GM18867 (cell line): ENCODE data around the gene NCKAP1.
"Not testable (repeated sequence)": the region's sequence is repeated elsewhere in the genome, so short reads cannot be mapped to it uniquely, and the experiment has no call there.

ENCODE experiments used
- ATAC-seq: cut with Tn5 transposase; IDR thresholded peaks from one replicate; pipeline ENCODE4 v1.9.1; 2021; ENCODE audit warnings: mild to moderate bottlenecking, moderate library complexity; ENCODE audit not compliant: unreplicated experiment

Gene NCKAP1

DNA sequence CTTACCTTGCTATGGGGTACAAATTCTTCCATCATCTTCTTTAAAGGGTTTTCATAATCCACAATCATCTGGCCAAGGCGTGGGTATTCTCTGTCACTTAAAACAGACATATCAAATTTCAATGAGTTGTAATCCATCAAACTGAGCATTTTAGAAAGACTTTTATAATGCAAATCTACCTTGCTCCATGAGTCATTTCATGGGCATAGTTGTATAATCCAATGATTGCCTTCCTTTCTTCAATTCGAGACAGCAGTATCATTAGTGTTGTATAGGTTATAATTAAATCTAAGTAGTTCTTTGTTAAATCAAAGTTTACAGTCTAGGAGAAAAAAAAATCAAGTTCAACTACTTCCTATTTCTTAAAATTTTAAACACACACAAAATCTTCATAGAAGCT is 36.3 kb downstream of the NCKAP1 start:
- ATAC-seq: no peak

DNA sequence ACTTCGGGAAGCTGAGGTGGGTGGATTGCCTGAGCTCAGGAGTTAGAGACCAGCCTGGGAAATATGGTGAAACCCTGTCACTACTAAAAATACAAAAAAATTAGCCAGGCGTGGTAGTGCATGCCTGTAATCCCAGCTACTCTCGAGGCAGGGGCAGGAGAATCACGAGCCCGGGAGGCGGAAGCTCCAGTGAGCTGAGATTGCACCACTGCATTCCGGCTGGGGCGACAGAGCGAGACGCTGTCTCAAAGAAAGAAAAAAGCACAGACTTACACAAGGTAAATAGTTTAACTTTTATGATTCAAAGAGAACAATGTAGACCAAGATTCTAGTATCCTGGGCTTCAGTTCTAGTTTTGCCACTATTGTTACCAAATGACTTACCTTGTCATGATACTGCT is 37.4 kb downstream of the NCKAP1 start:
- ATAC-seq: no peak

DNA sequence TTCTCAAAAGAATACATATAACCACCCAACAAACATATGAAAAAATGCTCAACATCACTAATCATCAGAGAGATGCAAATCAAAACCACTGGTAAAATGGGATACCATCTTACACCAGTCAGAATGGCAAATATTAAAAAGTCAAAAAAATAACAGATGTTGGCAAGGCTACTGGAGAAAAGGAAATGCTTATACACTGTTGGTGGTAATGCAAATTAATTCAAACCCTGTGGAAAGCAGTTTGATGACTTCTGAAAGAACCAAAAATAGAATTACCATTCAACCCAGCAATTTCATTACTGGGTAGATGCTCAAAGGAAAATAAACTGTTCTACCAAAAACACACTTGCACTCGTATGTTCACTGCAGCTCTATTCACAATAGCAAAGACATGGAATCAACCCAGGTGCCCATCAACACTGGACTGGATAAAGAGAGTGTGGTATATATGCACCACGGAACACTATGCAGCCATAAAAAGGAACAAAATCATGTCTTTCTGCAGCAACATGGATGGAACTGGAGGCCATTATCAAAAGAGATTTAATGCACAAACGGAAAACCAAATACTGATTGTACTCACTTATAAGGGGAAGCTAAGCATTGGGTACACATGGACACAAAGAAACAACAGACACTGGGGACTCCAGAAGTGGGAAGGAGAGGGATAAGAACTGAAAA is 38.8 kb downstream of the NCKAP1 start:
- ATAC-seq: peak; percentile 51

DNA sequence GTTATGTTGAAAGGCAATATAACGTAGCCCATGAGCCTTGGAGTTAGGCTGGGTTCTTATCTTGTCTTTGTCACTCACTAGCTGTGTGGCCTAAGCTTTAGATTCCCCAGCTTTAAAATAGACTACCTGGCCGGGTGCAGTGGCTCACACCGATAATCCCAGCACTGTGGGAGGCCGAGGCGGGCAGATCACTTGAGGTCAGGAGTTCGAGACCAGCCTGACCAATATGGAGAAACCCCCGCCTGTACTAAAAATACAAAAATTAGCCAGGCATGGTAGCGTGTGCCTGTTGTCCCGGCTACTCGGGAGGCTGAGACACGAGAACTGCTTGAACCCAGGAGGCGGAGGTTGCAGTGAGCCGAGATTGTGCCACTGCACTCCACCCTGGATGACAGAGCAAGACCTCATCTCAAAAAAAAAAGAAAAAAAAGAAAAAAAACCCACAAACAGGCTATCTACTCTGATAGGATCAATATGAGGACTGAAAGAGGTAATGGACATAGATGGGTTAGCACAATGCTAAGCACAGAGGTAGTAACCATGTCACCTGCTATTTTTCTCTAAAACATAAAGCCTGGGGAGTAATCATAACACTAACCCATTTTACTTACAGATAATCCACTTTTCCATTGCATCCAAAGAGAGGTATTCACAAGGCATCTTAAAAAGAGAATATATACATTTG is 43.9 kb downstream of the NCKAP1 start:
- ATAC-seq: no peak

DNA sequence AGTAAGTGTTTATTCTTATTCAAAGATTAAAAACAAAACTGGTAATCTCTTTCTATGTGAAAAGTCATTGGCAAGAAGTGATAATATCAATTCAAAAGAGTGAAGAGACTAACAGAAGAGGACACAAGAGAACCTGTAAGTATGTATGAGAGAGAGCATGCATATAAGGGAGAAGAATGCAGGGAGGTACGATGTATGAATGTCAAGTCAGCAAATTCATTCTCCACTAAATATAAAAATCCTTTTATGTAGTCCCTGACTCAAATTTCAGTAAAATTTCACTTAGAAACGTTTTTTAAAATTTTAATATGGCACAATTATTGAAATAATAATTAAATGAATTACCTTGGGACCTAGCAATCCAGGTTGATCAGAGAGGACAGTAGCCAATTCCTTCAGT is 55.3 kb downstream of the NCKAP1 start:
- ATAC-seq: no peak

DNA sequence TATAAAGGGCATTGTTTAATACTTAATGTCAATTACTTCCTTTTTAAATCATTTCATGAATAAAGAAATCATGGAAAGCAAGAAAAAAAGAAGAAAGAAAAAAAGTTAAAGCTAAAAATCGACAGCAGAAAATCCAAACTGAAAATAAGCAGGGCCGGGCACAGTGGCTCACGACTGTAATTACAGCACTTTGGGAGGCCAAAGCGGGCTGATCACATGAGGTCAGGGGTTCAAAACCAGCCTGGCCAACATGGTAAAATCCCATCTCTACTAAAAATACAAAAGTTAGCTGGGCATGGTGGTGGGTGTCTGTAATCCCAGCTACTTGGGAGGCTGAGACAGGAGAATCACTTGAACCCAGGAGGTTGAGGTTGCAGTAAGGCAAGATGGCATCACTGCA is 56.8 kb downstream of the NCKAP1 start:
- not testable (repeated sequence) for ATAC-seq

DNA sequence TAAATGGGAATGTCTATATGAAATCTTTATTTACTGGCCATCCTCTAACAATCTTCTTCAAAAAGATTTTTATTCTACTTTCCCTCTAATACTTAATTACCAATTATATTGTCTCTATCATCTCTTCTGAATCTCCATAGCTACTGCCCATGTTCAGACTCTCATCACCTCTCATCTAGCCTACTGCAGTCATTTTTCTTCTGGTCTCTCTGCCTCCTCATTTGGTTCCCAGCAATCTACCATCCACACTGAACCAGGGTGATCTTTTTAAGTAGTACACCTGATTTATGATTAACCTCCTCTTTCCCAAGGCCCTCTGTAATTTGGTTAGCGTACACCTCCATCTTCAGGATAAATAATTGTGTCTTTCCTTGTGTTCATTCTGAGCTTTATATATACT is 57.6 kb downstream of the NCKAP1 start:
- ATAC-seq: no peak

DNA sequence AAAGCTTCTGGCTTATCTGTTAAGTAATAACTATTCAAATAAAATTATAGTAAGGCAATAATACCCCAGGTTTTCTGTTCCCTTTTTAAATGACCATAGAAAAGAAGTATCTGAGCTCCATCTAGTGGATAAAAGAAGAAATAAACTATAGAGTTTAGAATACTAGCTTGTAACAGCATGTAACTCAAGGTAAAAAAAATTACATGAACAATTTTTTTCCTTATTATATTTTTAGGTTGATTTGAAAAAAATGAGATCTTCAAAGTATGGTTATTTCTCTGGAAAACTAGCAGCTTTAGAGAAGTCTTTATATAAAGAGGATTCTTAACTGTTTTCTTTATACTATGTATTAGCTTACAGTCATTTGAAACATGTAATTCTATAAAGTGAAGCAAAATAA is 58.1 kb downstream of the NCKAP1 start:
- ATAC-seq: peak; percentile 79

DNA sequence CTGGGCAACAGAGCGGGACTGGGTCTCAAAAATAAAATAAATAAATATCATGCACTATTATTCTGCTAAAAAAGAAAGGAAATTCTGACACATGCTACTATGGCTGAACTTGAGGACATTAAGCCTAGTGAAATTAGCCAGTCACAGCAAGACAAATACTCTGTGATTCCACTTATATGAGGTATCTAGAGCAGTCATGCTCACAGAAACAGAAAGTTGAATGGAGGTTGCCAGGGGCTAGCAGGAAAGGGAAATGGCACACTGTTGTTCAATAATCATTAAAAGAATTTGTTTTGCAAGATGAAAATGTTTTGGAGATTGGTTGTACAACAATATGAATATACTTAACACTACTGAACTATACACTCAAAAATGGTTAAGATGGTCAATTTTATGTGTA is 60.8 kb downstream of the NCKAP1 start:
- ATAC-seq: peak; percentile 40

DNA sequence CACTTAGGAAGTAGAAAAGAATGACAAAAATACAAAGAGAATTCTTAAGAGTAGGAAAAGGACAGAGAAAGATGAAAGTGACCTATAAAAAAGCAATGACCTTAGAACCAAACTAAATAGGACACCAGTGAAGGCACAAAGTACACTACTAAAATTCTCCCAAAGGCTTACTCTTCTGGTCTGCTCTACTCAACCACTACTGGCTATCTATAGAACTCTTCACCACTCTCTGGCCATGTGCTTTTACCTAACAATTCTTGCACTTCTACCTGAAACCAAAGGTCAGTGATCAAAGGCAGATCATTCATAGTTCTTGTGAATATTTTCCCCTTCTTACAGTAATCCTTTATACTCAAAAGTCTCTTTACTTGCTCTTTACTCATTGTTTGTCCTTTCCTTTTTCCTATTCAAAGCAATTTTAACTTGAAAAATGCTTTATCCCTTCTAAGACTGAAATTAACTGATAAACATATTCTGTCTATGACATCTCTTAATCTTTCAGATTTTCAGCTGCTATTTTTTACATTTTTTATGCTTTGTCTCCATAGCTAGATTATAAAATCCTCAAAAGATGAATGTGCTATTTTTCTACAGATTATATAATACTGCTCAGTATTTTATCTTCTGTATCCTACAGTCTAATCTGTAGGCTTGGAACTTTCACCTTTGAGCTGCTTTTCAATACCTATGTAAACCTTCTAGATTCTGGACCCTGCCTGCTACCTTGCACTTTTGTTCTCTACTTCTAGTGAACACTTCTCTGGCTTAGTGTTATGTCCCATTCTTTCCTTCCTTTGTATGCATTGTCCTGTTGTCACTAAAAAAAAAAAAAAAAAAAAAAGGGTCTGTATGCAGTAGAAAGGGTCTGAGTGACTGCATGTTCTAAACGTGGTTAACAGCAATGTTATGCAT is 64.6 kb downstream of the NCKAP1 start:
- peak; percentile 39 for ATAC-seq

DNA sequence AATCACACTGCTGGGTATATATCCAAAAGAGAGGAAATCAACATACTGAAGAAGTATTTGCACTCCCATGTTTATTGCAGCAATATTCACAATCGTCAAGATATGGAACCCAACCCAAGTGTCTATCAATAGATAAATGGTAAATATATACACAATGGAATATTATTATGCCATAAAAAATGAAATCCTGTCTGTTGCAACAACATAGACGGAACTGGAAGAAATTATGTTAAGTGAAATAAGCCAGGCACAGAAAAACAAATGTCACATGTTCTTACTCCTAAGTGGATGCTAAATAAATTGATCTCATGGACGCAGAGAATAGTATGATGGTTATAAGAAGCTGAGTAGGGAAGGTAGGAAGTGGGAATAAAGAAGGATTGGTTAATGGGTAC is 65.7 kb downstream of the NCKAP1 start:
- ATAC-seq: no peak

DNA sequence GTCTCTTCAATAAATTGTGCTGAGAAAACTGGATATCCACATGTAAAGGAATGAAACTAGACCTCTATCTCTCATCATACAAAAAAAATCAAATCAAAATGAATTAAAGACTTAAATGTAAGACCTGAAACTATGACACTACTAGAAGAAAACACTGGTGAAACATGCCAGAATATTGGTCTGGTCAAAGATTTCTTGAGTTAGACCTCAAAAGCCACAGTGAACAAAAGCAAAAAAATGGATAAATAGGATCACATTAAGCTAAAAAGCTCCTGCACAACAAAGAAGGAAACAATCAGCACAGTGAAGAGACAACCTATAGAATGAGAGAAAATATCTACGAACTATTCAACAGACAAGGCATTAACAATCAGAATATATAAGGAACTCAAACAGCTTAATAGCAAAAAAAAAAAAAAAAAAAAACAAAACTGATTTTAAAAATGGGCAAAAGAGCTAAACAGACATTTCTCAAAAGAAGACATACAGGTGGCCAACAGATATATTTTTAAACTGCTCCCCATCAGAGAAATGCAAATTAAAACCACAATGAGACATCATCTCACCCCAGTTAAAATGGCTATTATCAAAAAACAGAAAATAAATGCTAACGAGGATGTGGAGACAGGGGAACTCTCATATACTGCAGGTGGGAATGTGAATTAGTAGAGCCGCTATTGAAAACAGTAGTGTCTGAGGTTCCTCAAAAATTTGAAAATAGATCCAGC is 66.3 kb downstream of the NCKAP1 start:
- ATAC-seq: peak; percentile 70

DNA sequence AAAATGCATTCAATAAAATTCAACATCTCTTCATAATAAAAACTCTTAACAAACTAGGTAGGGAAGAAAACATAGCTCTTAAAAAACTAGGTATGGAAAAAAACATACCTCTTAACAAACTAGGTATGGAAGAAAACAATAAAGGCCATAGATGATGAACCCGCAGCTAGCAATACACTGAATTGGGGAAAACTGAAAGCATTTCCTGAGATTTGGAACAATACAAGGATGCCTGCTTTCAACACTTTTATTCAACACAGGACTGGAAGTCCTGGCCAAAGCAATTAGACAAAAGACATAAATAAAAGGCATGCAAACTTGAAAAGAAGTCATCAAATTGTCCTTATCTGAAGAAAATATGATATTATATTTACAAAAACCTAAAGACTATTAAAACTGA is 67.8 kb downstream of the NCKAP1 start:
- no peak for ATAC-seq

DNA sequence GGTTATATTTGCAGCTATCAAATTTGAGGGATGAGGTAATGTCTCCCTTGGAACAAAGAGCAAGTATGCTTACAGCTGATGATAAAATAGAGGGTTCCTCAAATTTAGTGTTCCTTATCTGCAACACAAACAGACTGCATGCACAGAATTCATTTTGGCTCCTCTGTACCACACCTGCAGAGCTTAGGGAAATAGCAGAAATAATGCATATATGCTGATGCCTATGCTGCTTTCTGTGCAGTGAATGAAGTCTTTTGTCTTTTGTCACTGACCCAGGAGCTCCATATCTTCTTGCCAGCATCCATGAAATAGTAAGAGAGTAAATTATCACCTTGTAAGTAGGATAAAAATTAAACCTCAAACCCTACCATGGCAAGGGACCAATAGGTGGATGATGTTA is 69.8 kb downstream of the NCKAP1 start:
- ATAC-seq: no peak

DNA sequence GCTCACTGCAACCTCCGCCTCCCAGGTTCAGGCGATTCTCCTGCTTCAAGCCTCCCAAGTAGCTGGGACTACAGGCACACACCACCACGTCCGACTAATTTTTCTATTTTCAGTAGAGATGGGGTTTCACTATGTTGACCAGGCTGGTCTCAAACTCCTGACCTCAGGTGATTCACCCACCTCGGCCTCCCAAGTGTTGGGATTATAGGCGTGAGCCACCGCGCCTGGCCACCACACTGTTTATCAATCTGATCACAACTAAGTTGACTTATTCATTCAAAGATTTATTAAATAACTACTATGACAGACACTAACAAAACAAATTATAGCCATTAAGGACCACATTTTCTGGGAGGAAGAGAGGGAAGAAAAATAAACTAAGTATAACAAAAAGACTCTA is 71.9 kb downstream of the NCKAP1 start:
- not testable (repeated sequence) for ATAC-seq

DNA sequence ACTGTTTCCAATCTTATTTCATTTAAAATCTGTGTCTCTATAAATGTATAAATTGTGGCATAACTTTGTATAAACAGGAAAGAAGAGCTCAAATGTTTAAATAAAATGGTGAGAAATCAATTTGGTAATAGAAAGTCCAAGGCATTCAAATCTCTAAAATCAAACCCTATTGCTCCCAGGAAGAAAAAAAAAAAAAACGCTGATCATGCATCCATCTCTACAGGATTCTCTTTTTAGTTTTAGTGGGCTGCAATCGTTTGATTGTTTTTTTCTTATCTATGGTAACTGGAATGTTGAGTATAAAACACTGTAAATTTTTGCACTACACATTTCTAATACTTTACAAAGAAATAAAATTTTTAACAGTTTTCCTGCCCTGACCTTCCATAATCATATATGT is 75.6 kb downstream of the NCKAP1 start:
- ATAC-seq: no peak

DNA sequence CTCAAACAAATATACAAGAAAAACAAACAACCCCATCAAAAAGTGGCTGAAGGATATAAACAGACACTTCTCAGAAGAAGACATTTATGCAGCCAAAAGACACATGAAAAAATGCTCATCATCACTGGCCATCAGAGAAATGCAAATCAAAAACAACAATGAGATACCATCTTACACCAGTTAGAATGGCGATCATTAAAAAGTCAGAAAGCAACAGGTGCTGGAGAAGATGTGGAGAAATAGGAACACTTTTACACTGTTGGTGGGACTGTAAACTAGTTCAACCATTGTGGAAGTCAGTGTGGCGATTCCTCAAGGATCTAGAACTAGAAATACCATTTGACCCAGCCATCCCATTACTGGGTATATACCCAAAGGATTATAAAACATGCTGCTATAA is 77.4 kb downstream of the NCKAP1 start:
- ATAC-seq: not testable (repeated sequence)

DNA sequence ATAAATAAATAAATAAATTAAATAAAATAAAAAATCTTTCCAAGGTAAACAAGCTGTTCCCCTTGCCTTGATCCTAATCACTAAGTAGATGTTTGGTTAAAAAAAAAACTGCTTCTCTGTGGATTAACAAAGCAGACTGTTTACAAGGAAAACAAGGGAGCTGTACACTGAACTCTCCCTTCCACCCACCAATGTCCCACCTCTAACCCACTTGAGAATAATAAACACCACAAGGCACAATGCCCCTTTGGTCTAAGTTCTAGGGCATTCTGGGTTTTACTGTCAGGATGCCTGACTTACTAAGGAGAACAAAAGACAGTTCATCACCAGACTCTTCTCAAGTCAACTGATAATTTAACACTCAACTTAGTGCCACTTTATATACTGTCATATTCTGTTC is 83.5 kb downstream of the NCKAP1 start:
- ATAC-seq: no peak

DNA sequence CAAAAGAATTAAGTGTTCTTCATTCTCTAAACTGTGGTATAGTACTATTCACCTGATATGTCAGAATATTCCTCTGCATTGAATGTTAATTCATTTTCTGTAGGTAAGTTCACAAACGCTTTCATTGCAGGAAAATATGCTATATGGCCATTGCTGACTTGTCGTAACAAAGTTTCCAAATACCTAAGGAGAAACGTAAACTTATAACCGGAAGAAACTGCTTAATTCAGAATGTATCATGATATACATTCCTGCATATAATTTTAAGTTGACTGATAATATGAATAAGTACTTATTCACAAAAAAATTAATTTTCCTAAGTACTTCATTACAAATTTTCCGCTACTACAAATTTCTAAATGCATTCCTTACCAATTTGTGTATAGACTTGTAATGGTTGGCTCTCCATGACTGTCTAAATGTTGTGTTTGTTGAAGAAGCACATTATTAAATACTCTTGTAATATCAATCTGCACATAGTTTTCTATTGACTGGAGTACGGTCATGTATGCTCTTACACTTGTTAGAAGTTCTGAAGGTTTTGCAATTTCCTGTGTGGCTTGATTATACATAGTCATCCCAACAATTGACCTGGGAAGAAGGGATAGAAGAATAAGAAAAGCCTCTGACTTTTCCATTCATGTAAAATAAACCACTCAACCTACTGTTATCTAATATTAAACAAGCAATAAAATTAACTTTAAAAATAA is 85.4 kb downstream of the NCKAP1 start:
- no peak for ATAC-seq

DNA sequence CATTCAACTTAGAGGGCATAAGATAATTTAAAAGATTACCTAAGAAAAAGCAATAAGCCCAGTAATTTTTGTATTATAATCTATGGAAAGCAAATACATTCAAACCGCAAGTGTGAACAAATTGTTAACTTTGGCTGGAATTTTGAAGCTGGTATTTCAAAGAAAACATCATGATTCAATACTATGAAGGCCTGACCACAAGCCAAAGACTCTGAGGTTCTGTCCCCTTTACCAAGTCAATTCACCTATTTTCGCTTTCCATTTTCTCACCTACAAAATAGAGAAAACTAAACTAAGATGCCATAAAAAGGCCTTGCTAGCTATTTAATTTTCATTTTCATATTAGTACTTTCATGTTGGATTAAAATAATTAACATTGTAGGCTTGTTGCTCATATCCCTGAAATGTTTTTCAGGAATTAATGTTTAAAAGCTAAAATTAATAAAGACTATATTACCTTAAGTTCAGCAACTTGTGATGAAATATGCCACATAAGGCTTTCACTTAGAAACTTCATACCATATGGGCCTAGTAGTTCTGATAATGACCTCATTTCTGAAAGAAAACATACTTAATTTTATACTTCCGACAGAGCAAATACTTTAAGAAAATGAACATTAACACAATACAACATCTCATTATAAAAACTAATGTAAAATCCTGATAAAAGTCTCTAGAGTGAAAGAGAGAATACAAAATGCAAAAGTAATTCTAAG is 86.2 kb downstream of the NCKAP1 start:
- ATAC-seq: peak; percentile 71
